Neural progenitor cell (in vitro differentiated cells): ENCODE data around the gene MSI2. TPM values are rescaled to one million over a fixed set of nuclear protein-coding genes. Genes with fewer than 3 reads are reported as not detected.

Experiments
- DNase-seq: peaks from one replicate; pipeline ENCODE4 v3.0.0-alpha.2; 2016; ENCODE audit warnings: low spot score
- H2AFZ ChIP-seq: fragments of 200-600 bp; sonication (generic); replicated peaks from 2 replicates; pipeline ENCODE4 v1.6.1; 2016; ENCODE audit warnings: antibody characterized with exemption
- H3F3A ChIP-seq: fragments of 200-600 bp; sonication (generic); 2 replicates; pipeline ENCODE4 v1.6.1; 2016; ENCODE audit warnings: antibody characterized with exemption, low read depth
- H3K27ac ChIP-seq: fragments of 200-600 bp; sonication (generic); 2 replicates; pipeline ENCODE4 v1.5.1; 2016; ENCODE audit warnings: mild to moderate bottlenecking
- H3K27me3 ChIP-seq: fragments of 200-600 bp; sonication (generic); 2 replicates; pipeline ENCODE4 v1.6.1; 2016; ENCODE audit warnings: mild to moderate bottlenecking, moderate library complexity
- H3K36me3 ChIP-seq: fragments of 200-600 bp; sonication (generic); 2 replicates; pipeline ENCODE4 v1.5.1; 2016
- H3K4me1 ChIP-seq: fragments of 200-600 bp; sonication (generic); 2 replicates; pipeline ENCODE4 v1.6.1; 2016; ENCODE audit warnings: mixed run types
- H3K4me2 ChIP-seq: fragments of 200-600 bp; sonication (generic); 2 replicates; pipeline ENCODE4 v1.6.1; 2016
- H3K4me3 ChIP-seq: fragments of 200-600 bp; sonication (generic); 2 replicates; pipeline ENCODE4 v1.5.1; 2016
- H3K79me2 ChIP-seq: fragments of 200-600 bp; sonication (generic); 2 replicates; pipeline ENCODE4 v1.6.1; 2016; ENCODE audit warnings: low read depth
- H3K9ac ChIP-seq: fragments of 200-600 bp; sonication (generic); 2 replicates; pipeline ENCODE4 v1.6.1; 2016
- H3K9me3 ChIP-seq: fragments of 200-600 bp; sonication (generic); 2 replicates; pipeline ENCODE4 v1.5.1; 2016; ENCODE audit warnings: low read depth
- H4K20me1 ChIP-seq: fragments of 200-600 bp; sonication (generic); 2 replicates; pipeline ENCODE4 v1.6.1; 2016; ENCODE audit warnings: low read depth
- H3K27ac Mint-ChIP-seq: 3 replicates; pipeline ENCODE4 v1.8.0; 2021; ENCODE audit warnings: mixed read lengths
- H3K27me3 Mint-ChIP-seq: 2 replicates; pipeline ENCODE4 v1.8.0; 2022; ENCODE audit warnings: low read depth, mild to moderate bottlenecking, inconsistent platforms, moderate library complexity, mixed read lengths; ENCODE audit not compliant: insufficient read depth
- H3K36me3 Mint-ChIP-seq: 3 replicates; pipeline ENCODE4 v1.8.0; 2021; ENCODE audit warnings: mixed read lengths
- H3K4me1 Mint-ChIP-seq: 3 replicates; pipeline ENCODE4 v1.8.0; 2021; ENCODE audit warnings: mixed read lengths
- H3K4me3 Mint-ChIP-seq: 3 replicates; pipeline ENCODE4 v1.8.0; 2021; ENCODE audit warnings: mild to moderate bottlenecking, moderate library complexity, mixed read lengths
- H3K9me3 Mint-ChIP-seq: 3 replicates; pipeline ENCODE4 v1.8.0; 2020; ENCODE audit warnings: mixed read lengths
- EZH2 ChIP-seq: fragments of 200-600 bp; sonication (generic); IDR thresholded peaks from 2 replicates; pipeline ENCODE4 v1.6.1; 2017; ENCODE audit warnings: antibody characterized with exemption, mild to moderate bottlenecking, moderate library complexity
- EZH2phosphoT487 ChIP-seq: fragments of 200-600 bp; sonication (generic); IDR thresholded peaks from 2 replicates; pipeline ENCODE4 v1.6.1; 2017; ENCODE audit warnings: antibody characterized with exemption
- total RNA-seq: library from RNA; depleted of rRNA; stranded (reverse); fragments of >200 nt; gene quantifications from 2 replicates; pipeline ENCODE4 v1.2.3, GENCODE V29; 2015; ENCODE audit warnings: low replicate concordance
- TF ChIP-seq, protein P1 (sequence below): fragments of 200-600 bp; sonication (generic); IDR thresholded peaks from 2 replicates; pipeline ENCODE4 v1.5.1; 2017; ENCODE audit warnings: antibody characterized with exemption, mild to moderate bottlenecking

Gene MSI2
- total RNA-seq, 1 donor from 2014 or later = 96.9 TPM

GRCh38 chr17:57684711-57685498 is 428.6 kb downstream of the MSI2 start:
- H3K4me1 ChIP-seq = peaks cover 16% of the 10 kb centered on the region

GRCh38 chr17:57685499-57686132 is 429.3 kb downstream of the MSI2 start:
- Histone ChIP-seq H3F3A (peaks cover 25% of the 10 kb centered on the region), H3K4me3 (no peak overlapping the region), H3K9me3 (no peaks in the 10 kb centered on the region), H3K4me1 (peaks cover 11% of the 10 kb centered on the region), H3K9ac (no peak overlapping the region), H3K27ac (no peak overlapping the region), H4K20me1 (peaks cover 3% of the 10 kb centered on the region), H3K79me2 (no peaks in the 10 kb centered on the region), H3K27me3 (no peaks in the 10 kb centered on the region), H3K4me2 (no peak overlapping the region), H2AFZ (no peak overlapping the region), H3K36me3 (peaks cover 3% of the 10 kb centered on the region)
- TF ChIP-seq EZH2phosphoT487 = no peak
- TF ChIP-seq, protein P1, sequence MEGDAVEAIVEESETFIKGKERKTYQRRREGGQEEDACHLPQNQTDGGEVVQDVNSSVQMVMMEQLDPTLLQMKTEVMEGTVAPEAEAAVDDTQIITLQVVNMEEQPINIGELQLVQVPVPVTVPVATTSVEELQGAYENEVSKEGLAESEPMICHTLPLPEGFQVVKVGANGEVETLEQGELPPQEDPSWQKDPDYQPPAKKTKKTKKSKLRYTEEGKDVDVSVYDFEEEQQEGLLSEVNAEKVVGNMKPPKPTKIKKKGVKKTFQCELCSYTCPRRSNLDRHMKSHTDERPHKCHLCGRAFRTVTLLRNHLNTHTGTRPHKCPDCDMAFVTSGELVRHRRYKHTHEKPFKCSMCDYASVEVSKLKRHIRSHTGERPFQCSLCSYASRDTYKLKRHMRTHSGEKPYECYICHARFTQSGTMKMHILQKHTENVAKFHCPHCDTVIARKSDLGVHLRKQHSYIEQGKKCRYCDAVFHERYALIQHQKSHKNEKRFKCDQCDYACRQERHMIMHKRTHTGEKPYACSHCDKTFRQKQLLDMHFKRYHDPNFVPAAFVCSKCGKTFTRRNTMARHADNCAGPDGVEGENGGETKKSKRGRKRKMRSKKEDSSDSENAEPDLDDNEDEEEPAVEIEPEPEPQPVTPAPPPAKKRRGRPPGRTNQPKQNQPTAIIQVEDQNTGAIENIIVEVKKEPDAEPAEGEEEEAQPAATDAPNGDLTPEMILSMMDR = no peak
- no peak for TF ChIP-seq EZH2
- Mint-ChIP-seq H3K4me1 (peaks cover 8% of the 10 kb centered on the region), H3K9me3 (peaks cover 2% of the 10 kb centered on the region), H3K27ac (no peak overlapping the region), H3K27me3 (peaks cover 2% of the 10 kb centered on the region), H3K36me3 (peaks cover 24% of the 10 kb centered on the region), H3K4me3 (no peak overlapping the region)
- no peak for DNase-seq

More at GRCh38 chr17:57684711-57685498, 428.6 kb downstream of the MSI2 start:
- Histone ChIP-seq H2AFZ (no peak overlapping the region), H3K27ac (no peak overlapping the region), H3K4me2 (no peak overlapping the region), H3K9ac (no peak overlapping the region), H3F3A (peaks cover 26% of the 10 kb centered on the region), H4K20me1 (peaks cover 3% of the 10 kb centered on the region), H3K79me2 (no peaks in the 10 kb centered on the region), H3K9me3 (no peaks in the 10 kb centered on the region), H3K27me3 (no peaks in the 10 kb centered on the region), H3K4me3 (no peak overlapping the region), H3K36me3 (peaks cover 3% of the 10 kb centered on the region)
- H3K4me3 Mint-ChIP-seq = no peak overlapping the region
- peak overlapping the region; percentile 43 for H3K27ac Mint-ChIP-seq
- no peak for DNase-seq
- H3K36me3 Mint-ChIP-seq = peaks cover 24% of the 10 kb centered on the region
- peaks cover 2% of the 10 kb centered on the region for H3K27me3 Mint-ChIP-seq
- H3K9me3 Mint-ChIP-seq = peaks cover 2% of the 10 kb centered on the region
- TF ChIP-seq EZH2 = no peak
- TF ChIP-seq, protein P1 = no peak
- no peak for TF ChIP-seq EZH2phosphoT487
- H3K4me1 Mint-ChIP-seq = peaks cover 11% of the 10 kb centered on the region

DNA sequence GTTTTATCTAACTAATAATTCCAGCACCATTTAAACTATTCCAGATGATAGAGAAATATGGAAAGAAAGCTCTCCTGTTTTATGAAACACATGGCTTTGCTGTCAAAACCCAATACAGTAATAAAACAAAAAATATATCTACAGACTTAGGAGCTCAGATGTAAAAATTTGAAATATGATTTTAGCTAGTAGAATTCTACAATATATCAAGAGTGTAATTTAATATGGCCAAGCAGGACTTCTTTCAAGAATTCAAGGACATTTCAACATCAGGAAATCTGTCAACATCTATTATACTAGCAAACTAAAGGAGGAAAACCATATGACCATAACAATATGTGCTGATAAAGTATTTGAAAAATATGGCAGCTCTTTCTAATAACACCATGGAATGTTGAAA is 431.3 kb downstream of the MSI2 start:
- Histone ChIP-seq H3K79me2 (no peaks in the 10 kb centered on the region), H3K4me3 (no peak overlapping the region), H2AFZ (no peak overlapping the region), H3K27ac (no peak overlapping the region), H3K4me2 (no peak overlapping the region), H3K27me3 (no peaks in the 10 kb centered on the region), H3K4me1 (peaks cover 11% of the 10 kb centered on the region), H3F3A (peaks cover 16% of the 10 kb centered on the region), H4K20me1 (no peaks in the 10 kb centered on the region), H3K9me3 (no peaks in the 10 kb centered on the region), H3K36me3 (peaks cover 3% of the 10 kb centered on the region), H3K9ac (no peak overlapping the region)
- TF ChIP-seq, protein P1 = no peak
- Mint-ChIP-seq H3K27ac (no peak overlapping the region), H3K36me3 (peaks cover 21% of the 10 kb centered on the region), H3K4me1 (peaks cover 8% of the 10 kb centered on the region), H3K27me3 (peaks cover under 1% of the 10 kb centered on the region), H3K9me3 (peaks cover 5% of the 10 kb centered on the region), H3K4me3 (no peak overlapping the region)
- no peak for DNase-seq
